GM18870 (cell line): Measurements from ENCODE around the gene CHRM2.
"Not testable (repeated sequence)": the region's sequence is repeated elsewhere in the genome, so short reads cannot be mapped to it uniquely, and the experiment has no call there.

Experiments
- ATAC-seq: cut with Tn5 transposase; IDR thresholded peaks from one replicate; pipeline ENCODE4 v1.9.1; 2021; ENCODE audit warnings: moderate library complexity; ENCODE audit not compliant: unreplicated experiment

Gene CHRM2

DNA sequence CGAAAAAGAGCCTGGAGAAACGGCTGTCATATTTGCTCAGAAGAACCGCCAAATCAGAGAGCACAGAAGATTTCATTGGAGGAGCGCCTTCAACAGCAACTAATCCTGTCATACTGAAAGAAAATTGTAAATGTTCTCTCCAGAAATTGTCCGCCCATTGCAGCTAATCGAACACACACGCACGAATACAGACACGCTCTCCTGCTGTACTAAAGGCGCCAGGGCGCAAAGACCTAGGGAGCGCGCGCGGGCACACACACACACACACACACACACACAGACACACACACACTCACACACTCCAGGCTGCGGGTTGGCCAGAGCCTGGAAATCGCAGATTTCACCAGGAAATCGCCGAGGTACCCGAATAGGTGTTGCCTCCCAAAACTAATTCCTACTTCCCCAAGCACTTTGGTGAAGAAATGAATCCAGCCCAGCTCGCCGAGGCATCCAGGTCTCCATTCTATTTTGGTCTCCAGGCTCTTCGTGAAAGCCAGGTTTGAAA is at the start of gene CHRM2:
Gene CHRM2 (plus strand): TSS at position 157 of the 505 bp plus-strand sequence. CDS start 146,214 bp downstream, outside the sequence.
- no peak for ATAC-seq

GRCh38 chr7:136831398-136831797 is 37.1 kb upstream of the CHRM2 start:
- ATAC-seq: not testable (repeated sequence)

DNA sequence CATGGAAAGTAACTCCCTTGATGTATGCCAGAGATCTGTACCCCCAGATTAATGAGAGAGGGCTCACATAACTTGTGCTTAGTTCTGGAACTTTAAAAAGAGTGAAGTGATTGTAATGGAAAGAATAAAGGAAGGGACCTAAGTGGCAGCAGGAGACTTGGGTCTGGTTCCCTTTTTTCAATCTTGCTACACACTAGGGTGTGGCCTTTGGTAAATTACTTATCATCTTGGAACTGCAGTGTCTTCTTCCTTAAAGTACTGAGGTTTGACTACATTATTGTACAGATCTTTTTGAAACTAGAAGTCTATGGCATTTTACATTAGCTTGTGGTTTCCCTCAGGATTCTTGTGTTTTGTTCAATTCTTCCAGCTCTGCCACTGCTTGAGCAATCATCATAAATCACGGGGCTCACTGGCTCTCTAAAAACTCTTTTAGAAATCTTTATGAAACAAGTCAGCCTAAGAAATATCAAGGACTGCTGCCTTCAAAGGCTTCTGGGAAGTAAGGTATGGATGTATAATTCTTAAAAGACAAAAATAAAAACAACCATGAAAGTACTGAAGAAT is 22.5 kb upstream of the CHRM2 start:
- ATAC-seq: no peak

- ATAC-seq: no peak
Observed at GRCh38 chr7:136847858-136848257, 20.6 kb upstream of the CHRM2 start.

- ATAC-seq: no peak
Observed at GRCh38 chr7:136853654-136854053, 14.8 kb upstream of the CHRM2 start.

GRCh38 chr7:136857573-136857972 is 10.9 kb upstream of the CHRM2 start:
- ATAC-seq: no peak

GRCh38 chr7:136859803-136860202 is 8.6 kb upstream of the CHRM2 start:
- ATAC-seq: no peak

GRCh38 chr7:136865236-136865635 is 3.2 kb upstream of the CHRM2 start:
- no peak for ATAC-seq

GRCh38 chr7:136865777-136866176 is 2.7 kb upstream of the CHRM2 start:
- ATAC-seq: no peak

GRCh38 chr7:136869001-136869961 is 829 bp downstream of the CHRM2 start:
- ATAC-seq: no peak

GRCh38 chr7:136869991-136870865 is 1.8 kb downstream of the CHRM2 start:
- ATAC-seq: no peak

- no peak for ATAC-seq
Observed at GRCh38 chr7:136870866-136871487, 2.5 kb downstream of the CHRM2 start.

DNA sequence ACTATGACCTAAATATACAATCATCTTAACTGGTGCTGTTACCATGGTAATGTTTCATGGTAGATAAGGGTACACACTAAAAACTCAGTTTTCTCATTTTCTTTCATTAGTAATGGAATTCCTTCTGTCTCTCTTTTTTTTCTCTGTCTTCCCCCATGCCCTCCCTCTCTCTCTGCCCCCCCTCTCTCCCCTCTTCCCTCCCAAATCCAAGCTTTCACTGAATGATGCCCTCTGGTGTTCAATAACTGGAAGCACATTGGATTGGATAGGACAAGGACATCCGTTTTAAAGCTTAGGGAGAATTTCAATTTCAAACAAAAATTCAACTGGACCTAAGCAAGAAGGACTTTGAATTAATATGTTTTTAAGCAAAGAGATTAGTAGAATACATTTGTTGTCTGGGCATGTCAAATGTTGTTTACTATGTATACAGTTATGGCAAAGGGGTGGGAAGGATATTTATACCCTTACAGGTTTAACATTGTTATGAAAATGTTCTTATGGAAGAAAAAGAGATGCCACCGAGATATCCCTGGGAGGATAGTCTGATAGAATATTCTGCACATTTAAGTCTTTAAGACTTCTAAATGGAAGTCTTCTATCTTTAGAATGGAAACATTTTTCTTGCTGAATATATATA is 6.1 kb downstream of the CHRM2 start:
- ATAC-seq: no peak

DNA sequence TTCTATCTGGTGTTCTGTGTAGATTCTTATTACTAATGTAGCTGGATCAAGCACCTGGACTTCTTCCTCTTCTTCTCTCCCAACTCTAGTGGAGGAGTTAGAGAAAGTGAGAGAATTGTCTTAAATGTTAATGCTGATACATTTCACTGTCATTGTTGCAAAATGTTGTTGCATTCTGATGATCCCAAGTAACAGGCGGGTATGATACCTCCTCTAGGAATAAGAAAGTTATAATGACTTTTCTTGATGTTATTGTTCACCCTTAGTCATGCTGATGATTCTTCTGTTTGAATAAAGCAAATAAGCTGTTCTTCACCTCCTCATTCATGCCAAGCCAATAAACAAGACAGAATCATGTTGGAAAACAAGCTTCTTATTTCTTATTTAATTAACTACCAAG is 9.1 kb downstream of the CHRM2 start:
- ATAC-seq: no peak

GRCh38 chr7:136877990-136878389 is 9.5 kb downstream of the CHRM2 start:
- ATAC-seq: no peak

DNA sequence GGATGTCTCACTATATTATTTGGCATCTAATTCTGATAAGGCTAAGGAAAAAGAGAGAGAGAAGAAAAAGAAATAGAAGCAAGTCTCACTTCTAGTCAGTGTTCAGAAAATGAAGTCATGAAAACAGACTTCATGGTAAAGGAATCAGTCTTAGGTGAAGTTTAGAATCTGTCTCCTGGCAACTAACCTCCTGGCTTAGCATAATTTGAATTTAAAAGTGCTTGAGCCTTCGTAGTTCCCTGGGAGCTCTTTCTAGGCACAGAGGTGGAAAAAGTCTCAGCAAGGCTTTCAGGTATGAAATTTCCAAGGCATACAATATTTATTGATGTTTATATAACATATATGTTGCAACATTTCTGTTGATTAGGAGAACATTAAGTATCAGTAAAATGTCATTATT is 10.4 kb downstream of the CHRM2 start:
- ATAC-seq: no peak

DNA sequence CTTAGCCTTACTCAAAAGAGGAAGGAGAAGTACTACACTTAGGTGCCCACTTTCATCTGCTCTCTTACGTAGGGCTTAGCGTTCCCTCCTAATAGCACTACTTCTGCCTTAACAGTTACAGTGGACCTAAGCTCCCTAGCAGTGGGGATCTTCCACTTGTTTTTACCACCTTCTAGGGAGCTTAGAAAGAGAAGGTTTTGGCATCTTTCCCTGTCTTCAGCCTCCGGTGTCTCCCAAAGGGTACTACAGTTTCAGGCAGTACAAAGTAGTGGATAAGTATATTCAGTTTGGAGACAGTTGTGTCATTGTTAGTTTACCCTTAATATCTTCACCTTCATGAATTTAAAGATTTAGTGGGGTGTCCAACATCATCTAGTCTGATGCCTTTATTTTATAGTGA is 14.6 kb downstream of the CHRM2 start:
- ATAC-seq: no peak

- ATAC-seq: no peak
Observed at GRCh38 chr7:136884492-136884891, 16.0 kb downstream of the CHRM2 start.

DNA sequence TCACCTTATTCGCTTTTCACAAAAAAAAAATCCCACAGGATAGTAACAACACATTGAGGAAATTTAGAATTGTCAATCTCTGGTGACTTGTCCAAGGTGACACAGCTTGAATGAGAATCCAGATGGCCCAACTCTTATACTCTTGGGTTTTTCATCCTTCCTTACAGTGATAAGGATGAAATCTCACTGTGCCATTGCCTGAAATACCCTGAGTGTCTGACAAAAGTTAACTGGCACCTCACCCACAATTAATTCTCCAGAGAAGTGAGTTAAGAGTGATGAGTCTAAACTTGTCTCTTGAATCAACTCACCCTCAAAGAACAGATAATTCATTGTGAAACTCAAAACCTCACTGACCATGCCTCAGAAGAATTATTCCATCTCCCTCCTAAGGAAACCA is 18.9 kb downstream of the CHRM2 start:
- ATAC-seq: no peak

DNA sequence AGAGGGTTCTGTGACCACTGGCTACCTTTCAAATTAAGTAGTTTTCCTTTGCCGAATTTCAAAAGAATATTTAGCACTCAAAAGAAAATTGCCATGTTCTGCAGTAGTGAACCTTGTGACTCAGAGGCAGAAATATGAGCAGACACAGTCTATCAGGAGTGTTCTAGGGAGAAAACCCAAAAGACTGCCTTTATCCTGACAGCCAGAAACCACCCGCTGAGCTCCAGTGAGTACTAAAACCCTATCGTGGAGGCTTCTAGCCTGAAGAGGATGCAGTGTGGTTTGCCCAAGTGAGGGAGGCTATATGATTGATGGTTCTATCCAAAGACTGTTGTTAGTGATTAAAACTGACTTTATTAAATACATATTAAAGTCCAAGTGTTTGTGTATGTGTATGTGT is 21.9 kb downstream of the CHRM2 start:
- no peak for ATAC-seq
